ENCODE results near the gene PCDH10.

Gene PCDH10, protein sequence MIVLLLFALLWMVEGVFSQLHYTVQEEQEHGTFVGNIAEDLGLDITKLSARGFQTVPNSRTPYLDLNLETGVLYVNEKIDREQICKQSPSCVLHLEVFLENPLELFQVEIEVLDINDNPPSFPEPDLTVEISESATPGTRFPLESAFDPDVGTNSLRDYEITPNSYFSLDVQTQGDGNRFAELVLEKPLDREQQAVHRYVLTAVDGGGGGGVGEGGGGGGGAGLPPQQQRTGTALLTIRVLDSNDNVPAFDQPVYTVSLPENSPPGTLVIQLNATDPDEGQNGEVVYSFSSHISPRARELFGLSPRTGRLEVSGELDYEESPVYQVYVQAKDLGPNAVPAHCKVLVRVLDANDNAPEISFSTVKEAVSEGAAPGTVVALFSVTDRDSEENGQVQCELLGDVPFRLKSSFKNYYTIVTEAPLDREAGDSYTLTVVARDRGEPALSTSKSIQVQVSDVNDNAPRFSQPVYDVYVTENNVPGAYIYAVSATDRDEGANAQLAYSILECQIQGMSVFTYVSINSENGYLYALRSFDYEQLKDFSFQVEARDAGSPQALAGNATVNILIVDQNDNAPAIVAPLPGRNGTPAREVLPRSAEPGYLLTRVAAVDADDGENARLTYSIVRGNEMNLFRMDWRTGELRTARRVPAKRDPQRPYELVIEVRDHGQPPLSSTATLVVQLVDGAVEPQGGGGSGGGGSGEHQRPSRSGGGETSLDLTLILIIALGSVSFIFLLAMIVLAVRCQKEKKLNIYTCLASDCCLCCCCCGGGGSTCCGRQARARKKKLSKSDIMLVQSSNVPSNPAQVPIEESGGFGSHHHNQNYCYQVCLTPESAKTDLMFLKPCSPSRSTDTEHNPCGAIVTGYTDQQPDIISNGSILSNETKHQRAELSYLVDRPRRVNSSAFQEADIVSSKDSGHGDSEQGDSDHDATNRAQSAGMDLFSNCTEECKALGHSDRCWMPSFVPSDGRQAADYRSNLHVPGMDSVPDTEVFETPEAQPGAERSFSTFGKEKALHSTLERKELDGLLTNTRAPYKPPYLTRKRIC

DNA sequence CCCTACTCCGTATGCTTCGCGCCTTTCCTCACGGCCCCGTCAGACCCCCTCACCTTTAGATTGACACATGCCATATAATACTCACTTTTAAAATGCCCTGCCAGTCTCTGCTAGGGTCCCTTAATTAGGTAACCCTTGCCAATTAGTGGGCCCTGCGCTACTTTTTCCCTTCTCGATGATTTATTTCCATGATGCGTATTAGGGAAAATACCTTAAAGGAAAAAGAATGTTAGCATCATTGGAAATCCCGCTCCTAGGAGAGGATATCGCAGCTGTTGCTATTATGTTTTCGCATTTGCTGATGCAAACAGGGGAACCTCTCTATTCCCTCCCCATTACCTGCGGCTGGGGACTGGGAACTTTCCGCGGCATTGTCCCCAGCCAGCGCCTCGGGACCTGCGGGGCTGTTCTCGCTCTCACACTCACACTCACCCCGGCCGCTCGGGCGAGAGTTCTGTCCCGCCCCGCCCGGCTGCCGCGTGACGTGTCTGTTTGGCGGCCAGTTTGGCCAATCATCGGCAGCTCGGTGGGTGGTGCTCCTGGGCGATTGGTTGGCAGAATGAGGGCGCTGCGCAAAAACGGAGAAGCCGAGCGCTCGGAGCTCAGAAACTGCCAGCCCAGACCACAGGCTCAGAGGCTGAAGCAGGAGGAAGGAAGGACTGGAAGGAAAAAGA is at the start of gene PCDH10:
PCDH10 (plus strand) TSS at position 605 of the 674 bp plus-strand sequence. CDS start 847 bp downstream, outside the sequence.
- no peak for DNase-seq (ENCODE audit: low spot score)

DNA sequence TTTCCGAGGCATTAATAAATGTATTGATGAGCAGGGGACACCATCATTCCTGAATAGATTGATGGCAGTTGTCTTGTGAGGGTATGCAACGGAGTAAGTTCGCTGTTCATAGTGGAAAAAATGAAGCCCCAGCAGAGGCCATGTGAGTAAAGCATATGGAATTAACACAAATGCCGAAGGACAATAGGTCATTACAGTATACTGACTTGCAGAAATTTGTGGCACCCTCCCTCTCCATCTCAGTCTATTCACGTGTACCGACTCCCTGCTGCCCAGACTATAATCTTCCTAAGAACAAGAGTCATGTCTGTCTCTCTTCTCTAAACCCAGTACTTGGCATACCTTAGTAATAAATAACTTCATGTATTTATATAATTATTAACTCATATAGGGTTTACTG is 47.1 kb upstream of the PCDH10 start:
- no peak for DNase-seq (ENCODE audit: low spot score)

DNA sequence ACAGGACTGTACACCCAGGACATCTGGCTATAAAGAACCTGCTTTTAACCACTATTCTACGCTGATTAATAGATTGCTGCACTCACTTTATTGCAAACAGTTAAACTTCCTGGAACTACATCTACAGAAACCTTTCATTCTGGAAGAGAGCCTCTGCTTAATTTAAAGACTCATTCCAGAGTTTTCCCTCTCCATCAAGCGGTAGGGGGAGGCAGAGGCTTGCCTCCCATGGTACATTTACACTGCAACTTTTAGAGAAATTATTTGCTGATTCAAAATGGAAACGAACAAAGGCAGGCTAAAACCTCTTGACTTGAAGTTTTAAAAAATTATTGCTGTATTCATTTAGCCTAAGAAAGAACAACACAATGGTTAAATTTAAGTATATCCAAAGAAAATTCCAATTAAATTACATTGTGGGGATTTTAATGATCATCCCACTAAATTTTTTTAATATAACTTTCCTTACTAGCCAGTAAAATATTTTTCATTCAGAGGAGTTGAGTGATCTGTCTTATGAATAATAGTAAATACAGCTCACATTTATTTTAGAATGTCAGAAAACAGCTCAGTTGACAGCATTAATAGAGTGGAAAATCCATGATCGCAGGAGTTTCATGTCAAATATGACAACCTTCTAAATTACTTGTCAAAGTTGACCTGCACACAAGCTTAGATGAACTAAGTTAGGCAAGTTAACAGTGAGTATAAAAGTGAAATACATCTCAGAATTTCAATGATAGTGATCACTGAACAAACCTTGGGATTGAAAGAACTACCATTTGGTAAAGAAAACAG is 46.3 kb upstream of the PCDH10 start:
- no peak for DNase-seq (ENCODE audit: low spot score)

DNA sequence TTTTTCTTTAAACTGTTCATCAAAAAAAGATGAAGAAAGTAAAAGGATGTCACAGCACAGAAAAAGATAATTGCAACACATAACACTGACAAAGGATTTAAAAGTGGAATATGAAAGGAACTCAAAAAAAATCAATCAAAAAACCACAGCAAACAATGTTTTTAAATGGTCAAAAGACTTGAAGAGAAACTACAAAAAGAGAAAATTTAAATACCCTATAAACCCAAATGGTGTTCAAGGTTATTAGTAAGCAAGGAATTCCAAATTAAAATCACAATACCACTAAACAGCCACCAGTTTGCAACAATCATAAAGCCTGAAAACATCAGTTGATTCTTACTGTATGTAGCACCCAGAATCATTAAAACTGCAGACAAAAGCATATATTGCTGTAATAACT is 36.5 kb upstream of the PCDH10 start:
- DNase-seq (ENCODE audit: low spot score) = no peak

DNA sequence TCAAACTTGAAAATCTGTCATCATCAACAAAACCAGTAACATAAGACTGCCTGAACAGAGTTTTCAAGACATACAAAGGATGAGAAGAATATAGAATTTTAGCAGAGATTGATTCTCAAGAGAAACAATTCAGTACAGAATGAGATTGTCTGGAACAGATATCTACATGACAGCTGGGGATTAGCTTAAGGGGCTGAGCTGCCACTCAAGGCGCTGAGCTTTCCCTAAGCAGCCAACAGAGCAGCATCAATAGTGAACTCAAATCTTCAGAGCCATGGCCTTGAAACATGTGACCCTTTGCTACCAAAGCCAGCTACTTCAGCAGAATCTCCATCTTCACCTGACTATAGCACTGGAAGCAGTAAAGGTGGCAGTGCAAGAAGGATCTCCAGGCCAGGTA is 24.3 kb upstream of the PCDH10 start:
- DNase-seq (ENCODE audit: low spot score) = no peak

DNA sequence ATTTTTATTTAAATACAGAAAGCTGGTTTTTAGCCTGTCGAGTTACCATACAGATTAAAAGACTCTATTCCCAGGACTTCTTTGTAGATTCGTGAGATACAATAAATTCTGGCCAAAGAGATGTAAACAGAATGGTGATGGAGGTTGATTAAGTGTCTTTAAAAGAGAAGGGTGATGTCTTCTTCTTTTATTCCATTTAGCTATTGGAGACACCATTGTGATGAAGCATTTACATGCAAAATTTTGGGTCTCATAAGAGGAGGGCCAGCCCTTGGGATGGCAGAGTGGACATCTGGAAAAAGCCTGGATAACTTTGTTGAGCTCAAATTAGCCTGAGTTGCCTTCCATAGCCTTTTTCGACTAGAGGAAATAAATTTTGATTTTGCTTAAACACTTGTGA is 21.6 kb upstream of the PCDH10 start:
- no peak for DNase-seq (ENCODE audit: low spot score)

DNA sequence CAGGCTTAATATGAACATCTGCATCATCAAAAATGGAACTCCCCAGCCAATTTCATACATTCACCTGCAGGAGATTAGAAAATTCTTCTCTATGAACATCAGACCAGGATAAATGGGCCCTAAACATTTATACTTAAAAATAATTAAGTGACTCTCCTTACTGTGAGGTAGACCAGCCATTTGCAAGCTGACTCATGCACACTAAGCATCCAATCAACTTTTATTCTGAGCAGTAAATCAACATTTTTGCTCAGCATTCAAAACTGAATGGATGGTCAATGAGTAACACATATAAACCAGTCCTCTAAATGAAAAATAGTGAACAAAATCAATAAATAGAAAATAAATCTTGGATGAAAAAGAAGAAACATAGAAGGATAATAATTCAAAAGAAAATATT is 19.9 kb upstream of the PCDH10 start:
- DNase-seq (ENCODE audit: low spot score) = no peak

DNA sequence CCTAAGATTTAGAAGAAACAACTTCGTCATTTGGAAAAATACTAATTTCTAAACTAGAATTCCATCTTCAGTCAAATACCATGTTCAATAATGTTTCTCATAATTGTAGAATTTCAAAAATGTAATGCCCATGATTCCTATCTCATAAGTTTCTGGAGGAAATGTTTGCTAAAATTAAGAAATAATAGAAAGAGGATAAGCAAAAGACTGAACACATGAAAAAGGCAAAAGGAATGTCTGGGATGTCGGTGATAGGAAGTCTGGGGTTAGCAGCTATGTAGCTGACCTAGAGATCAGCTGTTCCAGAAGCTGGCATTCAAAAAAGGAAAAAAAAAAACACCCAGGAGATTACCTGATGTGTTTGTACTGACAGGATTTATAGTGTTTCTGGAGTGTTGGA is 18.9 kb upstream of the PCDH10 start:
- DNase-seq (ENCODE audit: low spot score) = no peak

DNA sequence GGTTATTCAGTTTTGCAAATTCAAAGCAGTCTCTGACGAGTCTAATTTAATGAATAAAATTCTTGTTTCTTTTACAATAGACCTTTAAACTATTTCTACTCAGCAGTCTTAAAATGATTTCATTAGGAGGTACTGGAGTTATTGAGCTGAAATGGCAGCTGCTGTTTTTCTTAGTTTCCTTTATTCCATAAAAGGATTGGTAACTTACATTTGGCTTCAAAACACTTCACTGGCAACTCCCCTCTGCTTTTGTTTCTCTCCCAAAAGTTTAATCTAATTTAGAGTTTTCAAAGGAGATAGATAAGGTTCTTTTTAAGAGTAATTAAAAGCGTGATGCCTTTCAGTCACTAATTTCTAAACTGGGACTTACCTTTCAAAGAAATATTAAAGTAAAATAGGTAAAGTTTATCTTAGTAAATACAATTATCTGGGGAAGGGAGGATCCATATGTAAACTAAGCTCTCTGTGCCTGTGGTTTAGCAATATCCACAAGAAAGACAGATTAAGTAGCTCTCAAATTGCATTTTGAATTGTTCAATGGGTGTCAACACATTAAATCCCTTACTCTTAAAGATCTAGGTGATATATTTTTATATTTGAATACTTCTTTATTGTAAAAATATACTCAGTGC is 17.1 kb upstream of the PCDH10 start:
- no peak for DNase-seq (ENCODE audit: low spot score)

DNA sequence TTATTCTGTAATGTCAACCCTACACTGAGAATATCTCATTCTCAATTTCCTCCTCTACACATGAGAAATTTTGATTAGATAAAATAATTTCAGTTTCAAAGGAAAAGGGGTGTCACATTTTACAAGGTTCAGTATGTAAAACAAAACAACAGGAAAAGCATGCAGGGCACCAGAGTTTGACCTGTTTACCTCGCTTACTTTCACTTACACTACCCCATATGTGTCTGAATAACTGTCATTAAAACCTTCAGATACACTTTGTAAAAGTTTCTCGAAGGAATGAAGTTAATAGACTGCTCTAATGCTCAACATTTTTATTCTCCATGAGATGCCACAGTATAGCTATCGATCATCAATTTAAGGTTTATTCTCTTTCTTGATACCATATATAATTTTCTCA is 12.3 kb upstream of the PCDH10 start:
- DNase-seq (ENCODE audit: low spot score) = no peak

DNA sequence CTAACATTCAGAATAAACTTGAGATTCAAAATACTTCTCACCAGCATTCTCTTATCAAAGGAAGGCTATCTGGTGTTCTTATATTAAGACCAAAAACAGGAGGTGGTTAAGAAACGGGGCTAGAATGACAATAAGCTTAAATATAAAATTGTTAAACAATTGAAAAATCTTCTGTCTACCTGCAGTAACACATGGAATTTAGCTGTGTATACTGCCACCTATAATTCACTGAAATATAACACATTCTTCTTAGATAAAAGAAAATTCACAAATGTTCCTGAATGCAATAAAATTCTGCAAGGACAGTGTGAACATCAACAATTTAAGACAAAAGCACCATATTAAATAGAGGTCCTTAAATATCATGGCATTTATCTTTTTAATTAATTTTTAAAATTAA is 11.5 kb upstream of the PCDH10 start:
- DNase-seq (ENCODE audit: low spot score) = no peak

DNA sequence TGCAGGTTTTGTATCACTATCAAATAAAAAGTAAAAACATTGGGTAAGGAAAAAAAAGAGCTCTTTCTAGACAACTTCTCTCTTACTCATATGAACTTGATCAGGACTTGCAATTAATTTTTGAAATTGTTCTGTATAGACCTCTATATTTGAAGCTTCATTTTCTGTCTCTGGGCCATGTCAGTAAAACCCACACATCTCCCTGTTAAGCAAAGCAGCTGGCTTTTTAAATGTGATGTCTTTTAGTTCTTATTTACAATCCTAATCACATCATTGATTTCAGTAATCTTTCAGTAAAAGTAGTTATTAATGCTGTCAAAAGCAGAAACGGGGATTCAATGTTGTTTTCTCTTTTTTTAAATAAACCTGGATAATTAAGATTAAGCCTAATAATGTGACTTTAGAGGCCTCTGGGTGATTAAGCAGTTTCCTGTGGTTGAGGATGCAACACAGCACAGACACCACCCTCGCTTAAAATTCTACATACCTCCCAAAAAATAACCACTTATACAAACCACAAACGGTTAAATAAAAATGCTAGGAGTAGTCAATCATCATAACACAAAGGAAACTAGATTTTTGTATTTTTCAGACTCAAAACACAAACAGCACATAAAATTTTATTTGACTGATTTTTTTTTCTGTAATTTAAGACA is 5.2 kb upstream of the PCDH10 start:
- no peak for DNase-seq (ENCODE audit: low spot score)

DNA sequence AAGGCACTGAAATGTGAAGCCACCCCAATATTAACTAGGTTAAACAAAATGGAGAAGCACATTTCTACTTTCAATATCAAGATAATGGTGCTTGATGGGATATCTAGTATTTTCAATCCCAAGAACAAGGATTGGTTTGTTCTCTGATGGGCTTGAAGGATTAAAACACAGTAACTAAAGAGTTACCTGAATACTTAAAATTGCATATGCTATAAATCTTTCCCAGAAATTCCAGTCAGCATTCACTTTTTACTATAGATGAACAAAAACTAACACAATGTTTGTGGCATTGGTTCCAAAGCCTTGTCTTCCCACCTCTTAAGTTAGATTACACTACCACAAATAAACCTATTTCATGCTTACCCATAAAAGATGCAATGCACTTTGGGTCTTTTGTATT is 3.9 kb upstream of the PCDH10 start:
- DNase-seq (ENCODE audit: low spot score) = no peak

DNA sequence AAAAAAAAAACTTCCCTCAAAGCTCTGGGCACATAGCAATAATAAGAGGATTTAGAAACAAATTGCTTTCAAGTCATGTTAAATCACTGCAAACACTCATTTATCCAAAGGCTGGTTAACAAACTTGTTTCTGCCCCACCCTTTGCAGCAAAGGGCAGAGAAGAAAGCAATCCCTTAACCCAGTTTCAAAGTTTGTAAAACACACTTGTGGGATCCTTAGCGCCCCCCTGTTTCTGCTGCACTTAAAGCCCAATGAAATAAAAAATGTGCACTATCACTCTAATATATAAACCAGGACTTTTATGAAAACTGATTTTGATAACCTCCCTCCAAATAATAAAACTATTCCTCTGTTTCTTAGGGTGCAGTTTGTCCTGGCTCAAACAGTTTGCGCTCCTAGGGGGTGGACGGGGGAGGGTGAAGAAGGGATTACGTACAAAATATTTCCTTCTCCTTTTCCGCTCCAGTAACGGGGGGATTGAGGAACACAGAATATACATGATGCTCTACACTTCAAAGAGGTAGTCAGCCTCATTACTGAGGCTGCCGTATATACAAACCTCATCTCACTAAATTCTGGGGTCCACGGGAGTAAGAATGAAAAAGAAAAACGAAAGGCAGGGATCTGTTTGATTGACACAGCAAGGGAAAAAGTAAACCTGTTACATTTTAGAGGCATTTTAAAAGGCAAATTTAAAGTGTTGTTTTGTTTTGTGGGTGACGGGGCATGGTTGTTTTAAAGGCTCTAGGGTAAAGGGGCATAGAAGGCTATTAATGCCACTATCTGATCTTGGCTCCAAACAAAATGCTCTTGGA is 3.1 kb upstream of the PCDH10 start:
- no peak for DNase-seq (ENCODE audit: low spot score)

DNA sequence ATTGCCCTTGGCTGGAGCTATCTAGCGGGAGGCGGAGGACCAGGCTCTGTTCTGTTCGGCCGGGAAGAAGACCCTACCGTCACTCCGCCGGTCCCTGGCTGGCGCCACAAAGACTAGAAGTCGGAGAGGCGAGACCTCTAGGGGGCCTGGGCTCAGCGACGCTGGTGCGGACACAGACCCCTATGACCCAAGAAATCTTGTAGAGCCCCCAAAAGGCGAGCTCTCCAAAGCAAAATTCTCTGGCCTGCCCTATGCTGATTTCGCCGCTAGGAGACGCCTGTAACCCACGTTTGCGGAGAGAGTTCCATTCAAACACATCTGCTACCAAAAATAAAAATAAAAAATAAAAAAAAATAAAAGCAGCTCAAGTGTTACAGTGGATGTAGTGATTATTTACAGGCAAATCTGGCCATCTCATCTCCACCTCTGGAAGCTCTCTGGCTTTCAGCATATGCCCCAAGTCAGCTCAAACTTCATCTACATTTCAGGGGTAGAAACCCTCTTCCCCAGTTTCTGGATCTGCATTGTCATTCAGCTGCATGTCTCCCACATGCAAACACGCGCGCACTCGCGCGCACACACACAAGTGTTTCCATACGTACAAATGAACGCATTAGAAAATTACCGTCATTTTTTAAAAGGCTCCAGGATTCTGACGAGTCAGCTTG is 2.4 kb upstream of the PCDH10 start:
- DNase-seq (ENCODE audit: low spot score) = no peak

DNA sequence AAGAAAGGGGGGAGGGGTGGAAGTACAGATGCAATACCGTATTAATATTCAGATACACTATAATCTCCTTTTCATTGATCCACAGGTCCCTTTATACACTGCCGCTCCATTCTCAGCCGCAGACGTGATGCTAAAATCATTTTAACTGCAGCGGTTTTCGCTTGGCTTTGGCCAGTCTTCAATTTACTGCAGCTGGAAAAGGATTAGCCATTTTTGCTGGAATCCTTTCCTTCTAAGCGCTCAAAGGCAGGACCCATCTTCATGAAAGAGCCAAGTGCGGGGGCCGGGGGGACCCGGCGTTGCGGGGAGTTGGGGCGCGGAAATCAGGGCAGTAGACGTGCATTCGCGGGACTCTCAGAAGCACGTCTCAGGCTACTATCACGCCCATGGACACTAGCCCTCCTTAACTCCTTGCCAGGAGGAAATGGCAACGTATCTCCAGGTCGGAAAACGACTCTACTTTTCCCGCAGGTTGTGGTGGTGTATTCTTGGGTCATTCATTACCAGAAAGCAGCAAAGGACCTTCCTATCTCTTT is 1.7 kb upstream of the PCDH10 start:
- no peak for DNase-seq (ENCODE audit: low spot score)

DNA sequence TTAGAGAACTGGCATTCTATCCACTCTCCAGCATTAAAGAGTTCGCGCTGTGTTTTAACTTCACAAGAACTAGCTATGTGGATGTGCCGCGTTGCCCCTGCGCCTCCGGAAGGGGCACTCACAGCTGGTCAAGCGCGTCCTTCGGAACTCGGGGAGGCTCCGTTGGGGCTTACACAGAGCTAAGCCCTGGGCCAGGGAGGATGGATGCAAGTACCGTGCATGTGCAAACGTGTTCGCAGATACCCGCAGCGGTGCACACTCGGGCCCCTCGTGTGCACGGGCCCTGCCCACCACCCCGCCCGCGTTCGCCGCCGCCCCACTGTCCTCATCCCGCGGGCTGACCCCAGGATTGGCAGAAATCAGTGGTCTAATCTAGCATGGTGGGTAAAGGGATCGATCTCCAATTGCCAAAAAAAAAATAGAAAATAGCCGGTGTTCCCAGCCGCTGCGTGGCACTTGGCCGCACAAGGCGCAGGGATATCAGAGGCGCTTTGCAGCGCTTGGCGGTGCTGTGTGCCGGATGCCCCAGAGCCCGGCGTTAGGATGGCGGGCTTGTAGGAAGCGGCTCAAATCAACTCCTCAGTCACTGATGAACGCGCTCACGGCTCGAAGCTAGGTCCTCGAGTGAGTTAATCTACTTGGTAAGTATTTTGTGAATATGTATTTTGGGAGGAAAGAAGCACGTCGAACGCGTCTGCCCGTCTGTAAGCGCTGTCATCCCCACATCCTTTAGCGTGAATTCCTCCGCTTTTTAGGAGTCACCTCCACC is 989 bp upstream of the PCDH10 start:
- no peak for DNase-seq (ENCODE audit: low spot score)

DNA sequence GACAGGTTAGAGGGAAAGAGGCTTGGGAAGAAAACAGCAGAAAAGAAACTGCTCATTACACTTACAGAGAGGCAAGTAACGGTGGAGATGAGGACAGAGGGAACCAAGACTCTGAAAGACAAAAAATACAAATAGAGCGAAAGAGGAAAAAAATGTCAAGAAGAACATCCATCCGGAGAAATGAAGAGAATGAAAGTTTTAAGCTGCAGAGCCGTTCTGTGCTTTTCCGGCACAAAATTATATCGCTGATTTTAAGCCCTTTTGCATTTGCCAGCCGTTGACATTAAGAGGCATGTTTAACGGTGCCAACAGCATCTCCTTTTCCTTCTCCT is 236 bp downstream of the PCDH10 start:
- no peak for DNase-seq (ENCODE audit: low spot score)

Measured in hematopoietic multipotent progenitor cell treated with erythropoietin and hydrocortisone succinate and interleukin-3 and kit ligand, for 17 days (in vitro differentiated cells).